DMS 273 treated with DMSO at 0.1 percent for 48 hours (cell line): ENCODE results near the gene MEPCE.

ENCODE experiments used
- DNase-seq: peaks from one replicate; lab custom pipeline; 2025; lab: John Stamatoyannopoulos, UW

Gene MEPCE

DNA sequence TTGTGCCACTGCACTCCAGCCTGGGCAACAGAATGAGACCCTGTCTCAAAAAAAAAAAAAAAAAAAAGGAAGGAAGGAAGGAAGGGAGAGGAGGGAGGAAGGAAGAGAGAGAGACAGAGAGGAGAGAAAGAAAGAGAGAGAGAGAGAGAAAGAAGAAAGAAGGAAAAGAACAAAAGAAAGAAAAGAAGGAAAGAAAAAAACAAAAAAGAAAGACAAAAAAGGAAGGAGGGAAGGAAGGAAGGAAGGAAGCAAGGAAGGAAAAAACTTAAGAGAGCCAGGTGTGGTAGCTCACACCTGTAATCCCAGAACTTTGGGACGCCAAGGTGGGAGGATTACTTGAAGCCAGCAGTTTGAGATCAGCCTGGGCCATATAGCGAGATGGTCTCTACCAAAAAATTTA lies 35.2 kb downstream of the MEPCE start:
- no peak for DNase-seq

DNA sequence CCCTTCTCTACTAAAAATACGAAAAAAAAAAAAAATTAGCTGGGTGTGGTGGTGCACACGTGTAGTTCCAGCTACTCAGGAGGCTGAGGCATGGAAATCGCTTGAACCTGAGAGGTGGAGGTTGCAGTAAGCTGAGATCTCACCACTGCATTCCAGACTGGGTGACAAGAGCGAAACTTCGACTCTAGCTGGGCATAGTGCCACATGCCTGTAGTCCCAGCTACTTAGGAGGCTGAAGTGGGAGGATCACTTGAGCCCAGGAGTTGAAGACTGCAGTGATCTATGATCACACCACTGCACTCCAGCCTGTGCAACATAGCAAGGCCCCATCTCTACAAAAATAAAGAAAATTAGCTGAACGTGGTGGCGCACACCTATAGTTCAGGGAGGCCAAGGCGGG lies 35.7 kb downstream of the MEPCE start:
- no peak for DNase-seq

DNA sequence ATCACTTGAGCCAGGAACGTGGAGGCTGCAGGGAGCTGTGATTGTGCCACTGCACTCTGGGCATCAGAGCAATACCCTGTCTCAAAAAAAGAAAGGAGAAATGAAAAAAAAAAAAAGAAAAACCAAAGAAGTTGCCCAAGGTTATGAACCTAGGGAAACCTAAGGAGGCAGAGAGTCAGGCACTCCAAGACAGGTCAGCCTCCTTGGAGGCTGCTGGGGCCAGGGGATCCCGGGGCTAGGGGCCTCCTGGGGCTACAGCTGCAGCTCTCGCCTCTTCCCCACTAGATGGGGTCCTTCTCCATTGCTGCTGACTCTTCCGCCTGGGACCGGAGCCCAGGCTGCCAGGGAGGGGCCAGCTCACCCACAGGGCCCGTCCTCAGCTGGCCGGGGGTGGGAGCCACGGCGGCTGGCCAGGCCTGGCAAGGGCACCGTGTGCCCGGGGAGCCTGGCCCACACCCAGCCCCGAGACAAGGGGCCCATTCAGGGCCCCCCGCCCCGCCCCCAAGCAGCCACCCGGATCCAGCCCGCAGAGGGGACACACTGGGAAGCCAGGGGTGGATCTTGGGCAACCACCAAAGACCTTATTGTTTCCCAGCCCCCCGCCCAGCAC lies 36.2 kb downstream of the MEPCE start:
- DNase-seq = peak; percentile 62

DNA sequence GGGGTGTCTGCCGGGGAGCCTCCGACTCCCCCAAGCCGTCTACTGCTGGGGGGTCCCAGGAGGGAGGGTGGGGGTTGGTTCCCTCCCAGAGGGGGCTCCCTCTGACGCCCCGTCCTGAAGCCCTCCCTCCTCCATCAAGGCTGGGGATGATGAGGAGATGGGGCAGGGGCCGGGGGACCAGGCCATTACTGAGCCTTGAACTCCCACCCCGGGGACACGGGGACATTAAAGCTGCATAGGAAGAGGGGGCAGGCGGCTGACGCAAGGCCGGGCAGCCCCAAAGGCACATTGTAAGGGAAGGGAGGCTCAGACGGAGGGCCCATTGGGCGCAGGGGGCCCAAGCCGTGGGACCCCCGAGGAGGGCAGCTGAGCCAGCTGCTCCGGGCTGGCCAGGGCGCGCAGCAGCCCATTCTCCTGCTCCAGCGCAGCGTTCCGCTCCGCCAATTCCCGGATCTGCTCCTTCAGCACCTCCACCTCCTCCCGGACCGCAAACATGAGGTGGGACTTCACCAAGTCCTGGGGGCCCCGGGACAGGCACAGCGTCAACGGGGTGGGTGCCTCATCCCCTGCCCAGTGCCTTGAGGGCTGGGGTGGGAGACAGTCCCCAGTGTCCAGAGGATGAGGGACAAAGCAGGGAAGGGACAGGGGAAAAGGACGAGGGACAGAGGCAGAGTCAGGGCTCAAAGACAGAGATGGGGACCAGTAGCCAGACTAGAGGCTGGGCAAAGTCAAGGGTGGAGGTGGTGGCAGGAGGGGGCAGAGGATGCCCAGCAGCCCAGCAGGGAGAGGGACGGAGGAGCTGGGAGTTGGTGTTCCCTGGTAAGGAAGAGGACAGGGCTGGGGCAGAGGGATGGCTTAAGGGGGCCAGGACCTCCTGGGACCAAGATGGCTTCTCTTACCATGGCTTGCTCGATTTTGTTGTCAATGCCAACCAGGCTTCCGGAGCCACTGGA lies 37.3 kb downstream of the MEPCE start:
- DNase-seq = no peak

DNA sequence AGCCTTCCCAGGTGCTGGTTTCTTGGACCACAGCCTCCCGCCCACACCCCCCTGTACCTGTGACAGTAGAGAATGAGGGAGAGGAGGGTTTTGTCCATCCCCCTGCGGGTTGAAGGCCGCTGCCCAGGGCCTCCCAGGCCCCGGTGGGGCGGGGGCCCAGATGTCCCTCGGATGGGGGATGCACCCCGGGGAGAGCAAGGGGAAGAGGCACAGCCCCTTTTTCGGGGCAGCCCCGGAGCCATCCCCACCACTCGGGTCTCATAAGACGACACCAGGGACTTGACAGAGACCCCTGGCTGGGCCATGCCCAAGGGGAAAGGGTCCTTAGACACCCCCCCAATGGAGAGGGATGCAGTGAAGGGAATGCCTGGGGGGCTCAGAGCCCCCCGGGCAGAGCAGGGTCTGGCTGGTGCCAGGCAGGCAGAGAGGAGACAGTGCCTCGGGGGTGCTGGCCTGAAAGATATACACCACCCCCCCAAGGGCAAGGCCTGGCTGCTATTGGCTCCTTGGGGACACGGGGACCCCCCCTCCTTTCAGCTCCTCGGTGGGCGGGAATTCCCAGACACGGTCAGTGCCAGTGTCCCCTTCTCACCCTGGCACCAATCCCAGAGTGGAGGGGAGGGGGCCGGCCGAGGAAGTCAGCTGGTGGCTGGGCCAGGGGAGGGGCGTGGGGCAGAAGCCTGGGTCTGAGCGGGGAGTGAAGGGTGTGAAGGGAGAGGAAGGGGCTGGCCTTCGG lies 38.2 kb downstream of the MEPCE start:
- DNase-seq = no peak

DNA sequence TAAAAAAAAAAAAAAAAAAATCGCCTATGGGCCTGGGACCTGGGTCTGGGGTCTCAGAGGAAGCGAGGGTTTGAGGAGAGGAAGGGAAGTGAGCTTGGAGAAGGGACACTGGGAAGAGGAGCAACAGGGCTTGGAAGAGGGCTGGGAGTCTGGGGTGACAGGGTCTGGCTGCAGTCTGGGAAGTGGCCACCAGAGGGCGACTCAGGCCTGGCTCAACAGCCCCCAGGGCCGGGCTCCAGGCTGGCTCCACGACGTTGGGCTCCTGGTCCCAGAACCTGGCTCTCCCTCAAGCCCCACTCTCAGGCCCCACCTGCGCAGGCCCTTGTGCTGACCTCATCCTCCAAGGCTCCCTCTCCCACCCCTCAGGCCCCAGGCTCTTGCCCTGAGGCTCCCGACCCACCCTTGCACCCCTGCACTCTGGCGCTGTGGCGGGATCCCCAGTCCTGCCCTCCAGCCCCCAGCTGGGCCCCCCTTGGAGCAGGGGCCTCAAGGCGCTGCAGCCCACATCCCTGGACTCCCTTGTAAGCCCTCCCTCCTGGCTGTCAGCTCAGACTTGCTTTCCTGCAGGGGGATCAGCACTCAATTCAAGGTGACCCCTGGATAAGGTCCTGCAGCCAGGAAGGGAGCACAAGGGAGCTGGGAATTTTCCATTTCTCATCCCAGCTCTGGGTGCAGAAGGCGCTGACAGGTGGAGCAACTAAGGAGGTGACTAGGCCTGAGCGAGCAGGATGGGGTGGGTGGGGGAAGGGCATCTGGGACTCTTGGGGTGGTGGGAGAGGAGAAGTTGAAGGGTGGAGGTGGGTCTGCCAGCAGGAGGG lies 39.8 kb downstream of the MEPCE start:
- DNase-seq = peak; percentile 41

DNA sequence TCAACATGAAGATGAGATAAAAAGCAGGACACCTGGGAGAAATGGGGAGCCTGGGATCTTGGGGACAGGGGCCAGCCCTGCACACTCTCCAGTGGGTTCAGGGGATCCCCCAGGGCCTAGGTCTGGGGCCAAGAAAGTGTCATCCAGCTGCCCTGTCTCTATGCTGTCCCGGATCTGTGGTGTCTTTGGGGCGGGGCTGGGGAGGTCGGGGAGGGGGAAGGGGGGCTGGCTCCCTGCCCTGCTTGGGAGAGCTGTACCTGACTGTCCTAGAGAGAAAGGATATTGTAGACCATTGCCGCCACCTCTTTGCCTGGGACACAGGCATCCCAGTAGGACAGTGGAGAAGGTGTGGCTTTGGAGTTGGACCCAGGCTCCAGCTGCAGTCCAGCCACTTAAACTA lies 41.4 kb downstream of the MEPCE start:
- no peak for DNase-seq

DNA sequence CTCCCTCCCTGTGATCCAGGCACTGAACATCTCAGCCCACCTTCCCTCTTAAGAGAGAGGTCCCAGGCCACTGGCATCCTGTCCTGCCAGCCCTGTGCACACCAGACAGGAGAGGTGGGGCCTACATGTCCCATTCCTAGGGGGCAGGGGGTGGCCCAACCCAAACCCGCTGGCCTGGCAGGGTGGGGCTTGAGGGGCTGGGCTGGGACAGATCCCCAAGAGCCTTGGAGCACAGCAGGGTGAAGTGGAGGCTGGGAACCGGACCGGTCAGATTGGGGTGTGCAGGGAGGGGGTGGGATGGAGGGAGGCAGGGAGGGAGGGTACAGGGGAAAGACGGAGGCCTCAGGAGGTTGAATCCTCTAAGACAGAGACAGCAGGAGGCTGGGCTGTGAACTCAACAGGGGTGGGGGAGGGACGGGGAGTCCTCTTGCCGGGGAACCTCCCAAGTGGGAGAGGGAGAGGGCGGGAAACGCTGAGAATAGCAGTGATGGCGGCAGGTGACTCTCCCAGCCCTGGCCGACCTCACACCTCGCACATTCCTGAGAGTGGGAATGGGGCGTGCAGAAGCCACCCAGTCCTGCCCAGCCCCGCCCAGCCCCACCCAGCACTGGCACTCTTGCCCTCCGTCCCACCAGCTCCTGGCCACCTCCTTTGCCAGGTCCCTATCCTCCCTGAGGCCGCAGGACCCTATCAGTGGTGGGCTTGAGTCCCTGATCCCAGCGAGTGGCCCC lies 42.7 kb downstream of the MEPCE start:
- no peak for DNase-seq

DNA sequence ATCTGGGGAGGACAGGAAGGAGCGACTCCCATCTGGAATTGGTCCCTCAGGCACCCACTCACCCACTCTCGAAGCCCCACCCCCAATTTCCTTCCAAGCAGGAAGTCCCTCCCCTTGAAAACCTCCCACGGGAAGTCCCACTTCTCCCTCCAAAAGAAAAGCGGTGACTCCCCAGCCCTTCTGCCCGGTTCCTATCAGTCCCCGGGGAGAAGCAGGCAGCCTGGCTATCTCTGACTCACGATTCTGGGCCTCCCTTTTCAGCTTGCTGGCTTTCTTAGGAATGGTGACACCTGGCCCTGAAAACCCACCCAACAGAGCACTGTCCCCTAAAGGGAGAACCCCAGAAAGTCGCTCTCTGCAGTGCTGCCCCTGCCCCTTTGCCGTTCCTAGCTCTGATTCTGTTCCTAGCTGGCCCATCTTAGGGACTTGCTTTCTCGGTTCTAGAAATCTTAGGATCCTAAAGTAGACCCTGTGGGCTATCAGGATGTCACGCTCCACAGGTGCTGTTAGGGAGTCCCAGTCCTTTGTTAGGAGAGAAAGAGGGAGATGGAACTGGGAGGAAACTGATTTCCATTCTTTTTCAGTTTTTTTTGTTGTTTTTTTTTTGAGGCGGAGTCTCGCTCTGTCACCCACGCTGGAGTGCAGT lies 43.3 kb downstream of the MEPCE start:
- DNase-seq = no peak

DNA sequence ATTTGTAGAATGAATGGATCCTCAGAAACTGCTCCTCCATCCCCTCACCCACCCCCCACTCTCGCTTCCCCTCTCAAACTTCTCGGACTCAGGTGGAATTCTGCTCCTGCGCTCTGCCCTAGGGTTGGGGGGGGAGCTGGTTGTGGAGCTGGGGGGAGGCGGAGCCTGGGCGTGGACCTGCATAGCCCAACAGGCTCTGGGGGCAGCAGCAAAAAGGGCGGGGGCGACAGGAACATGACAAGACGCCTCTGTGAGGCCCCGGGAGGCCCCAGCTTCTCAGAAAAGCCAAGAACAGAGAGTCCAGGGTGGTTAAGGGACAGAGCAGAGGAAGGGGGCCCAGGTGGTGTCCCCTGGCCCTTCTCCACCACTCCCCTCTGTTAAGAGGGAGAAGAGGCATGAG lies 45.9 kb downstream of the MEPCE start:
- no peak for DNase-seq

DNA sequence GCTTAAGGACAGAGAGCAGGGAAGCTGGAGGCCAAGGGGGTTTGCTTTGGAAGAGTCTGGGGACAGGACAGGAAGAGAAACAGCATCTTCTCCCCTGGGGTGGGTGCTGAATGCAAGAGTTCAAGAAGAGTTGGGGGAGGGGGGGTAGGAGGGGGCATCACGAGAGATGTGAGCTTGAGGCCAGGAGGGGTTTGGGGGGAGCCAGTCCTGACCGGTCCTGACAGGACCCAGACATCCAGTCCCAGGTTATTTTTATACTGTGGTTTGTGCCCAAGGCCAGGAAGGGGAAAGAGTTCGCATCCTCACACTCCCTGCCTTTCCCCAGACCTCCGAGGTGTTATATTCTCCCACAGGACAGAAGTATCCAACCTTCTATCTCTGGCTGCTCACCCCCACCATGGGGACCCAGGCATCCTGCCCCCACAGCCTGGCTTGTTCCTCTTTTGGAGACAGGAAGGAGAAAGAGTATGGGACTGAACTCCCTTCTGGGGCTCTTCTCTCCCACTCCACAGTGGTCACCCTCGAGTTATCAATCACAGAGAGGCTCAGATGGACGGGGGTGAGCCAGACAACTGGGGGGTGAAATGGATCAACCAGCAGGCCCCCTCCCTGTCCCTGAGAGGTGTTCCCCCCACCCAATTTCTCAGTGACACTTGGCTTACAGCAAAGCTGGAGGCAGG lies 46.6 kb downstream of the MEPCE start:
- DNase-seq = no peak

DNA sequence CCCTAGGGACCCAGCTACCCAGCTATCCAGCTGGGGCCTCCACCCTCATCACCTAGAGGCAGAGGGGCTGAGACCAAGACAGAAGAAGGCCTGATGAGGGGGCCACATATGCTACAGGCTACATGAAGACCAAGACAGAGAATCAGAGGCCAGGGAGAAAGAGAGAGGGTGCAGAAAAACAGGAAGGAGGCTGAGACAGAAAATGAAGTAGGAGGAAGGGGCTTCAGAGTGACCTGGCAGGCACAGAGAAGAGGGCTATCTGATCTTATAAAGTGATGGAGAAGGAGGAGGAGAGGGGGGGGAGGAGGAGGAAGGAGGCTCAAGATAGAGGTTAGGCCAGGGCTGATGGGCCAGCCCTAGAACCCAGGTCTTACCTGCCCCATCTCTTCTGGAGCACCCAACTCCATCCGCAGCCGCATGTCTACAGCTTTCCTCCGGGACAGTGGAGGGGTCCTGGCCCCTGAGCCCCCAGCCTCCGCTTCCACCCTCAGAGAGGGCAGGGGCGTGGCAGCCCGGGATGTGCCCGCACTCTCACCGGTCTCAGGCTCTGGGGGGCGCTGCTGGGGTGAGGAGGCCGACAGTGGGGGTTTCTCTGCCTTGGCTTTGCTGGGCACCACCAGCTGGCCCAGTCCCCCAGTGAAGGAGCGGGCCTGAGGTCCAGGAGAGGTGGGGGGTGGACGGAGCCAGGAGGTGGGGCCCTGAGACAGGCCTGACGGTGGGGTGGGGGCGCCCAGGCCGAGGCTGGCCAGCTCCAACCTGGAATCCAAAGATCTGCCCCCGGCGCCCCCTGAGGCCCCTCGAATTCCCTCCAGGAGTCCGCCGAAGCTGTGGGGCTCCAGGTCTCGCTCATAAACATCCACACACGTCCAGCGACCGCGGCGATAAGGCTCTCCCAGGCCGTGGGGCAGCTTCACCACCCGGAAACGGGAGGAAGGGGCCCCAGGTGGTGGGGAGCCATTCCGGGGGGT lies 47.6 kb downstream of the MEPCE start:
- no peak for DNase-seq

DNA sequence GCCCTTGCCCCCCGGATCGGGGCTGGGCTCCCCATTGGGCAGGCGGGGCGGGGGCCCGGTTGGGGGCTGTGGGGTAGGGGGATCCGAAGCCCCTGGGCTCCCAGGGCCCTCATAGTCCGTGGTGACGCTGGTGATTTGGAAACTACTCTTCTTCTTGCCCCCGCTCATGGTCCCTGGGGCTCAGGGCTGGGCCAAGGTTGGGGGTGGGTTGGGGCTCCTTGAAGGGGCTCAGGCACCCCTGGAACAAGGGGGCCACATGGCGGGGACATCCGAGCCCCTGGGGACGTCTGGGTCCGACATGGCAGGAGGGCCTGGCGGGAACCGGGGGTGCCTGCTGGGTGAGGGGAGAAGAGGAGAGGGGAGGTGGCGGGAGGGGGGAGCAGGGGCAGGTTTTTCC lies 48.2 kb downstream of the MEPCE start:
- DNase-seq = no peak

DNA sequence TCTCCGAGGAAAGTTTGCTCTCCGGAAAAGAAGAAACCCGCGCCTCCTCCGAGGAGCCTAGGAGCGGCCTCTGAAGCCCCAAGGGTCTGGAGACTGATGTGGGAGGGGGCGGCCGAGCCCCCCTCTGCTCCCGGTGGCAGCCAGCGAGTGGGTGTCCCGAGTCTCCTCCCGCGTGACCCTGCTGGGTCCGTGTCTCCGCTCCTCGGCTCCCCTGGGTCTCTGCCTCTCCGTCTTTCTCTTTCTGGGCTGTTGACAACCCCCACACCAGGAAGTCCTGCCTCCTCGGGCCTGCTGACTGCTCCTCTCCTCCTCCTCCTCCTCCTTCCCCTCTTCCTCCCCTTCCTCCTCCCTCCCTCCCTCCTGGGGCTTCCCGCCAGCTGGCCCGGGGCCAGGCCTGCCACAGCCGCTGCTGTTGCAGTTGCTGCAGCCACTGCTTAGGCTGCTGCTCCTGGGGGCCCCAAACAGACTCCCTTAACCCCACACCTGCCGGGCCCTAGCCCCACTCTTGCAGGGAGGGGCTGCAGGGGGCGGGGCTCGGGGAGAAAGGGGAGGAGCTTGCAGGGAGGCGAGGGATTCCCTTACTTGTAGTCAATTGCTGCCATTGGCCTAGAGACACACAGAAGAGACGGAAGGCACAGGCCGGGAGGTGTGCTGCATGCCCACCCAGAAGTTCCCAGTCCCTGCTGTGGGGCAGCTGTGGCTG lies 49.5 kb downstream of the MEPCE start, which contains the start of gene TSC22D4:
TSC22D4 (minus strand) TSS at position 257 of the 703 bp plus-strand sequence. CDS start 1,176 bp downstream, outside the sequence.
- DNase-seq = peak; percentile 86

DNA sequence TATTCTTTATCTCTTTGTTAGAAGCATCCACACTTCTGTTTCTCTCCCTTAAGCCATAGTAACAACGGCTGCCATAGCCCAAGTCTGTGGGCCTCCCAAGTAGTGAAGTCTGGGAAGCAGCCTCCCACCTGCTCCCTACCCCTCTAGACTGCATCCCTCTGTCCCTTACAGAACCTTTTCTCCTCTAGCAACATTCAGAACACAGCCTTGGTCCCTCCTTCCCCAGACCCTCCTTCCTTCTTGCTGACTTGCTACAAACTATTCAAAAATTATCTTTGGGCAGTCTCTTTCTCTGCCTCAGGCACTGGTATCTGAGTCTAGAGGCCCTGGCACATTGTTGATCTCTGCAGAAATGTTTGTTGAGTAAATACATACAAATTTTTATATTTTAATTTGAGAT lies 51.8 kb downstream of the MEPCE start:
- DNase-seq = no peak

DNA sequence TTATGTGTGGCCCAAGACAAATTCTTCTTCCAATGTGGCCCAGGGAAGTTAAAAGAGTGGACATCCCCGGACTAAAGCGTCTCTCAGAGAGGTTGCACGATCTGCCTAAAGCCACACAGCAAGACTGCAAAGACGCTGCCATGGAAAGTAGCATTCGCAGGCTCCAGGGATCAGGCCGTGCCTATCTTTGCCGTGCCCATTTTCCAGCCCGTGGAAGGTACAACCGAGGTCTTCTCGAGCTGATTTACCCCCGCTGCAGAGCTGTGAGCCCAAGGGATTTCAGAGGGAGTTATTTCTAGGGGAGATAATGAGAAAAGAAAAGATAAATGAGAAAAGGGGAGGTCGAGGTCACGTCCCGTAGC lies 53.1 kb downstream of the MEPCE start:
- no peak for DNase-seq

DNA sequence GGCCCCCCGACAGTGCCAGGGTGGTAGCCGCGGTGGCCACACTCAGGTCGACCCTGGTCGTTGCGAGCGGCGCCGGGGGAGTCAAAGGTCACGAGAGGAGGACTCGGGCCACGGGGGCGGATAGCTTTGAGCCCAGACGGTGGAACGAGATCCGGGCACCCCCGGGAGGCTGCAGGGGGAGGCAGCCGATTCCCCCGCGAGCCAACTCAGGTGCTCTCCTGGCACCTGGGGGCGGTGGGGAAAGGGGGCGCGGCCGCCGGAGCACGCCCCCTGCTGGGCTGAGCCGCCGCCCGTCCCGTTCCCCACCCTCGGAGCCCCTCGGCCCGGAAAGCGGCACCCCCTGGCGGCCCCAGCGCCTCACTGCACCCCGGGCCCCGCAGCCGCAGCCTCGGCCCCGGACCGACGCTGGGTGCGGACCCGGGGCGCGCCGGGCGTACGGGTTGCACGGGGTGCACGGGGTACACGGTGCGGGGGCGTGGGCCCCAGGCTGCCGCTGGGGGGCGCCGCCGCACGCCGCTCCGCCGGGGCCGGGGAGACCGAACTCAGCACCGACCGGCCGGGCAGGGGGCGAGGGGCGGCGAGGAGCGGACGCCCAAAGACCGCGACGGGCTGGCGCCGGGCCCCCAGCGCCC lies 53.6 kb downstream of the MEPCE start:
- no peak for DNase-seq
